H1 (cell line): ENCODE data around the gene APBA2. TPM values are rescaled to one million over a fixed set of nuclear protein-coding genes. Genes with fewer than 3 reads are reported as not detected.

ENCODE experiments used
- HDAC6 ChIP-seq: IDR thresholded peaks from one replicate; pipeline ENCODE4 v1.7.1; 2012; ENCODE audit warnings: low read depth, mild to moderate bottlenecking, inconsistent platforms, low read length, moderate library complexity
- KDM1A ChIP-seq: fragments of 200-600, 300-600 bp; sonication (generic); IDR thresholded peaks from 2 replicates; pipeline ENCODE4 v1.7.1; 2016; ENCODE audit warnings: mild to moderate bottlenecking, low read length, borderline replicate concordance
- RBBP5 ChIP-seq: IDR thresholded peaks from 2 replicates; pipeline ENCODE4 v1.7.1; 2012; ENCODE audit warnings: low read depth, mild to moderate bottlenecking, inconsistent platforms, low read length, moderate library complexity, borderline replicate concordance
- polyA plus RNA-seq, 7 experiments: library from polyadenylated mRNA; depleted of rRNA in 3 of 7; stranded (reverse) in 5 of 7; unstranded in 2 of 7; fragments of >200 nt in 5 of 7; fragments of 200-250 nt in 2 of 7; gene quantifications; 1 replicate in 5 of 7; 2 replicates in 1 of 7; 4 replicates in 1 of 7; pipeline versions ENCODE4 v1.2.1 to v1.2.3, GENCODE V29; 2011 to 2013; ENCODE audit warnings: missing spikeins in 2 of 7, mixed read lengths in 2 of 7
- total RNA-seq: library from RNA; stranded (reverse); fragmentation: NEBNext Ultra II Directional; extraction: Animal tissue kit (Norgen Biotek cat#: 25700); gene quantifications from 2 replicates; pipeline ENCODE4 v1.2.1, GENCODE V29; 2021

APBA2 gene
- total and polyA plus RNA-seq, 2 of the 8 experiments (the other 6 are each of a cell fraction or from before 2014, with no cell fraction given): 15.5 to 19.0 TPM

- TF ChIP-seq HDAC6: no peak
- TF ChIP-seq RBBP5: no peak
- TF ChIP-seq KDM1A: no peak
- TF ChIP-seq, all 59 proteins: peak for 0
Measured at GRCh38 chr15:29143909-29144635, 258.3 kb downstream of the APBA2 start (continued).
